ENCODE results near the gene ATP1B3.

DNA sequence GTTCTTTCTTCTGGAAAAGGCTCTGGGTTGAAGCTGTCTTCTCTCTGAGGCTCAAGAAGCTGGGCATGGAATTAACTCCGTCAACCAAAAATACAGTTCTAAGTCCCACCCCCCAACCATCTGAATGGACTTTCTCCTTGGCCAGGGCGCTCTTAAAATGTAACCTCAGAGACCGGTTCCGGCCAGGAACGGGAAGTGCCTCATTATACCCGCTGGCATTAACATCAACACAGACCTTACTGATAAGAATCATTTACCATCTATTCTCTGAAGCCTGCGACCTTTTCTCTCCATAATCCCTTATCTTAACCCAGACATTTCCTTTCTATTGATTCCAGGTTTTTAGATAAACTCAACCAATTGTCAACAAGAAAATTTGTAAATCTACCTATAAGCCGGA lies 64.7 kb downstream of the ATP1B3 start:
- no peak for TF ChIP-seq ZNF654 (tag by site-specific recombination; IDR thresholded peaks at IDR 0.05; ENCODE audit: low read depth)
- no peak for TF ChIP-seq ZNF335 (tag by site-specific recombination; conservative IDR thresholded peaks at IDR 0.05)
- TF ChIP-seq SCRT2 (tag by site-specific recombination; IDR thresholded peaks at IDR 0.05) = no peak
- TF ChIP-seq, protein P1, sequence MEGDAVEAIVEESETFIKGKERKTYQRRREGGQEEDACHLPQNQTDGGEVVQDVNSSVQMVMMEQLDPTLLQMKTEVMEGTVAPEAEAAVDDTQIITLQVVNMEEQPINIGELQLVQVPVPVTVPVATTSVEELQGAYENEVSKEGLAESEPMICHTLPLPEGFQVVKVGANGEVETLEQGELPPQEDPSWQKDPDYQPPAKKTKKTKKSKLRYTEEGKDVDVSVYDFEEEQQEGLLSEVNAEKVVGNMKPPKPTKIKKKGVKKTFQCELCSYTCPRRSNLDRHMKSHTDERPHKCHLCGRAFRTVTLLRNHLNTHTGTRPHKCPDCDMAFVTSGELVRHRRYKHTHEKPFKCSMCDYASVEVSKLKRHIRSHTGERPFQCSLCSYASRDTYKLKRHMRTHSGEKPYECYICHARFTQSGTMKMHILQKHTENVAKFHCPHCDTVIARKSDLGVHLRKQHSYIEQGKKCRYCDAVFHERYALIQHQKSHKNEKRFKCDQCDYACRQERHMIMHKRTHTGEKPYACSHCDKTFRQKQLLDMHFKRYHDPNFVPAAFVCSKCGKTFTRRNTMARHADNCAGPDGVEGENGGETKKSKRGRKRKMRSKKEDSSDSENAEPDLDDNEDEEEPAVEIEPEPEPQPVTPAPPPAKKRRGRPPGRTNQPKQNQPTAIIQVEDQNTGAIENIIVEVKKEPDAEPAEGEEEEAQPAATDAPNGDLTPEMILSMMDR (tag by site-specific recombination; IDR thresholded peaks at IDR 0.05) = no peak
- no peak for TF ChIP-seq ZBTB17 (tag by site-specific recombination; IDR thresholded peaks at IDR 0.05)
- no peak for TF ChIP-seq HOXA7 (CRISPR knock-in tag; IDR thresholded peaks at IDR 0.05; ENCODE audit: borderline replicate concordance)
- TF ChIP-seq ZNF473 (tag by site-specific recombination; IDR thresholded peaks at IDR 0.05) = no peak
- no peak for TF ChIP-seq GLIS2 (tag by site-specific recombination; IDR thresholded peaks at IDR 0.05)
- TF ChIP-seq KLF7 (tag by site-specific recombination; IDR thresholded peaks at IDR 0.05; ENCODE audit: borderline replicate concordance) = no peak
- TF ChIP-seq ZFP69B (tag by site-specific recombination; IDR thresholded peaks at IDR 0.05) = no peak
- TF ChIP-seq, protein P2, sequence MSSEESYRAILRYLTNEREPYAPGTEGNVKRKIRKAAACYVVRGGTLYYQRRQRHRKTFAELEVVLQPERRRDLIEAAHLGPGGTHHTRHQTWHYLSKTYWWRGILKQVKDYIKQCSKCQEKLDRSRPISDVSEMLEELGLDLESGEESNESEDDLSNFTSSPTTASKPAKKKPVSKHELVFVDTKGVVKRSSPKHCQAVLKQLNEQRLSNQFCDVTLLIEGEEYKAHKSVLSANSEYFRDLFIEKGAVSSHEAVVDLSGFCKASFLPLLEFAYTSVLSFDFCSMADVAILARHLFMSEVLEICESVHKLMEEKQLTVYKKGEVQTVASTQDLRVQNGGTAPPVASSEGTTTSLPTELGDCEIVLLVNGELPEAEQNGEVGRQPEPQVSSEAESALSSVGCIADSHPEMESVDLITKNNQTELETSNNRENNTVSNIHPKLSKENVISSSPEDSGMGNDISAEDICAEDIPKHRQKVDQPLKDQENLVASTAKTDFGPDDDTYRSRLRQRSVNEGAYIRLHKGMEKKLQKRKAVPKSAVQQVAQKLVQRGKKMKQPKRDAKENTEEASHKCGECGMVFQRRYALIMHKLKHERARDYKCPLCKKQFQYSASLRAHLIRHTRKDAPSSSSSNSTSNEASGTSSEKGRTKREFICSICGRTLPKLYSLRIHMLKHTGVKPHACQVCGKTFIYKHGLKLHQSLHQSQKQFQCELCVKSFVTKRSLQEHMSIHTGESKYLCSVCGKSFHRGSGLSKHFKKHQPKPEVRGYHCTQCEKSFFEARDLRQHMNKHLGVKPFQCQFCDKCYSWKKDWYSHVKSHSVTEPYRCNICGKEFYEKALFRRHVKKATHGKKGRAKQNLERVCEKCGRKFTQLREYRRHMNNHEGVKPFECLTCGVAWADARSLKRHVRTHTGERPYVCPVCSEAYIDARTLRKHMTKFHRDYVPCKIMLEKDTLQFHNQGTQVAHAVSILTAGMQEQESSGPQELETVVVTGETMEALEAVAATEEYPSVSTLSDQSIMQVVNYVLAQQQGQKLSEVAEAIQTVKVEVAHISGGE (tag by site-specific recombination; conservative IDR thresholded peaks at IDR 0.05; ENCODE audit: low read depth) = no peak
- TF ChIP-seq ZNF530 (tag by site-specific recombination; IDR thresholded peaks at IDR 0.05; ENCODE audit: low read depth) = no peak
- TF ChIP-seq, protein P3, sequence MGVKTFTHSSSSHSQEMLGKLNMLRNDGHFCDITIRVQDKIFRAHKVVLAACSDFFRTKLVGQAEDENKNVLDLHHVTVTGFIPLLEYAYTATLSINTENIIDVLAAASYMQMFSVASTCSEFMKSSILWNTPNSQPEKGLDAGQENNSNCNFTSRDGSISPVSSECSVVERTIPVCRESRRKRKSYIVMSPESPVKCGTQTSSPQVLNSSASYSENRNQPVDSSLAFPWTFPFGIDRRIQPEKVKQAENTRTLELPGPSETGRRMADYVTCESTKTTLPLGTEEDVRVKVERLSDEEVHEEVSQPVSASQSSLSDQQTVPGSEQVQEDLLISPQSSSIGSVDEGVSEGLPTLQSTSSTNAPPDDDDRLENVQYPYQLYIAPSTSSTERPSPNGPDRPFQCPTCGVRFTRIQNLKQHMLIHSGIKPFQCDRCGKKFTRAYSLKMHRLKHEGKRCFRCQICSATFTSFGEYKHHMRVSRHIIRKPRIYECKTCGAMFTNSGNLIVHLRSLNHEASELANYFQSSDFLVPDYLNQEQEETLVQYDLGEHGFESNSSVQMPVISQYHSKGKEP (tag by site-specific recombination; IDR thresholded peaks at IDR 0.05) = no peak
- TF ChIP-seq, protein P4, sequence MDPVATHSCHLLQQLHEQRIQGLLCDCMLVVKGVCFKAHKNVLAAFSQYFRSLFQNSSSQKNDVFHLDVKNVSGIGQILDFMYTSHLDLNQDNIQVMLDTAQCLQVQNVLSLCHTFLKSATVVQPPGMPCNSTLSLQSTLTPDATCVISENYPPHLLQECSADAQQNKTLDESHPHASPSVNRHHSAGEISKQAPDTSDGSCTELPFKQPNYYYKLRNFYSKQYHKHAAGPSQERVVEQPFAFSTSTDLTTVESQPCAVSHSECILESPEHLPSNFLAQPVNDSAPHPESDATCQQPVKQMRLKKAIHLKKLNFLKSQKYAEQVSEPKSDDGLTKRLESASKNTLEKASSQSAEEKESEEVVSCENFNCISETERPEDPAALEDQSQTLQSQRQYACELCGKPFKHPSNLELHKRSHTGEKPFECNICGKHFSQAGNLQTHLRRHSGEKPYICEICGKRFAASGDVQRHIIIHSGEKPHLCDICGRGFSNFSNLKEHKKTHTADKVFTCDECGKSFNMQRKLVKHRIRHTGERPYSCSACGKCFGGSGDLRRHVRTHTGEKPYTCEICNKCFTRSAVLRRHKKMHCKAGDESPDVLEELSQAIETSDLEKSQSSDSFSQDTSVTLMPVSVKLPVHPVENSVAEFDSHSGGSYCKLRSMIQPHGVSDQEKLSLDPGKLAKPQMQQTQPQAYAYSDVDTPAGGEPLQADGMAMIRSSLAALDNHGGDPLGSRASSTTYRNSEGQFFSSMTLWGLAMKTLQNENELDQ (tag by site-specific recombination; IDR thresholded peaks at IDR 0.05; ENCODE audit: low read depth) = no peak
